HUES64 (cell line): ENCODE measurements around the gene CHCHD6.
A peak's percentile ranks its signal among the peaks of the same experiment; 100 is the strongest.

ENCODE experiments used
- H3K27ac ChIP-seq: 2 replicates; pipeline ENCODE4 v1.7.0; 2013; ENCODE audit warnings: low read depth, low read length, inconsistent platforms
- H3K27me3 ChIP-seq: 2 replicates; pipeline ENCODE4 v1.6.1; 2013; ENCODE audit warnings: mild to moderate bottlenecking, low read length; ENCODE audit not compliant: insufficient read depth
- H3K36me3 ChIP-seq: 2 replicates; pipeline ENCODE4 v1.6.1; 2013; ENCODE audit warnings: mild to moderate bottlenecking, low read length; ENCODE audit not compliant: insufficient read depth
- H3K4me1 ChIP-seq: 2 replicates; pipeline ENCODE4 v1.6.1; 2013; ENCODE audit warnings: mild to moderate bottlenecking, low read length, moderate library complexity; ENCODE audit not compliant: insufficient read depth
- H3K4me3 ChIP-seq: 2 replicates; pipeline ENCODE4 v1.5.1; 2013; ENCODE audit warnings: mild to moderate bottlenecking, low read length, moderate library complexity
- H3K9ac ChIP-seq: 2 replicates; pipeline ENCODE4 v1.6.1; 2013; ENCODE audit warnings: mild to moderate bottlenecking, low read depth, low read length
- H3K9me3 ChIP-seq: 2 replicates; pipeline ENCODE4 v1.6.1; 2013; ENCODE audit warnings: low read depth, low read length; ENCODE audit not compliant: insufficient read depth
- WGBS: fragments of 150-250, 120-280 bp; methylation state at CpG from one replicate; pipeline ENCODE4 v1.1.7; 2013; ENCODE audit warnings: missing lambda C conversion rate; 5-methylcytosine and 5-hydroxymethylcytosine counted together

Gene CHCHD6

GRCh38 chr3:127002195-127003174 lies 298.4 kb downstream of the CHCHD6 start:
- H3K4me1 ChIP-seq = peaks cover 13% of the 10 kb centered on the region
- H3K27me3 ChIP-seq = no peaks in the 10 kb centered on the region
- no peak overlapping the region for H3K4me3 ChIP-seq
- 44% methylated on average over 26 of the region's 26 CpGs for WGBS
- peaks cover 8% of the 10 kb centered on the region; the same call in 1 of the 2 replicates for H3K36me3 ChIP-seq
- peak overlapping the region; percentile 75; the same call in 1 of the 2 replicates for H3K27ac ChIP-seq
- H3K9me3 ChIP-seq = no peaks in the 10 kb centered on the region
- H3K9ac ChIP-seq = 0 out of 2 replicates have a peak overlapping the region, but pooled peaks have one; percentile 29

- Histone ChIP-seq H3K27me3 (no peaks in the 10 kb centered on the region), H3K9me3 (no peaks in the 10 kb centered on the region), H3K27ac (no peak overlapping the region), H3K4me1 (peaks cover 13% of the 10 kb centered on the region), H3K9ac (no peak overlapping the region), H3K36me3 (peaks cover 8% of the 10 kb centered on the region; the same call in 1 of the 2 replicates), H3K4me3 (no peak overlapping the region)
- 95% methylated on average over 12 of the region's 12 CpGs for WGBS
Observed at GRCh38 chr3:127003175-127003555, 299.1 kb downstream of the CHCHD6 start.

- Histone ChIP-seq H3K27me3 (no peaks in the 10 kb centered on the region), H3K4me1 (peaks cover 13% of the 10 kb centered on the region), H3K27ac (no peak overlapping the region; the same call in 1 of the 2 replicates), H3K9me3 (no peaks in the 10 kb centered on the region), H3K36me3 (peaks cover 8% of the 10 kb centered on the region; the same call in 1 of the 2 replicates), H3K9ac (no peak overlapping the region), H3K4me3 (no peak overlapping the region)
- 95% methylated on average over 7 of the region's 7 CpGs for WGBS
Observed at GRCh38 chr3:127003601-127004280, 299.7 kb downstream of the CHCHD6 start.

- H3K9me3 ChIP-seq = no peaks in the 10 kb centered on the region
- peaks cover 8% of the 10 kb centered on the region; the same call in 1 of the 2 replicates for H3K36me3 ChIP-seq
- H3K27ac ChIP-seq = no peak overlapping the region
- H3K9ac ChIP-seq = no peak overlapping the region
- H3K27me3 ChIP-seq = no peaks in the 10 kb centered on the region
- no peak overlapping the region for H3K4me3 ChIP-seq
- H3K4me1 ChIP-seq = peaks cover 13% of the 10 kb centered on the region
- WGBS = 93% methylated on average over 32 of the region's 32 CpGs
Observed at GRCh38 chr3:127004641-127005397, 300.8 kb downstream of the CHCHD6 start.

- Histone ChIP-seq H3K27ac (no peak overlapping the region), H3K4me1 (peaks cover 13% of the 10 kb centered on the region), H3K4me3 (no peak overlapping the region), H3K27me3 (no peaks in the 10 kb centered on the region), H3K9ac (no peak overlapping the region), H3K9me3 (no peaks in the 10 kb centered on the region), H3K36me3 (peaks cover 8% of the 10 kb centered on the region; the same call in 1 of the 2 replicates)
- 95% methylated on average over 17 of the region's 17 CpGs for WGBS
Observed at GRCh38 chr3:127005864-127006500, 301.9 kb downstream of the CHCHD6 start.

GRCh38 chr3:127006781-127007436 lies 302.9 kb downstream of the CHCHD6 start:
- Histone ChIP-seq H3K9me3 (no peaks in the 10 kb centered on the region), H3K36me3 (peaks cover 16% of the 10 kb centered on the region), H3K4me3 (no peak overlapping the region), H3K4me1 (peaks cover 7% of the 10 kb centered on the region), H3K9ac (no peak overlapping the region), H3K27me3 (no peaks in the 10 kb centered on the region), H3K27ac (no peak overlapping the region)
- WGBS = 96% methylated on average over 8 of the region's 8 CpGs

- Histone ChIP-seq H3K4me1 (no peaks in the 10 kb centered on the region), H3K9ac (no peak overlapping the region; the same call in 1 of the 2 replicates), H3K36me3 (peaks cover 29% of the 10 kb centered on the region), H3K27ac (no peak overlapping the region), H3K9me3 (no peaks in the 10 kb centered on the region), H3K27me3 (no peaks in the 10 kb centered on the region), H3K4me3 (no peak overlapping the region)
- 92% methylated on average over 10 of the region's 10 CpGs for WGBS
Observed at GRCh38 chr3:127008236-127008635, 304.2 kb downstream of the CHCHD6 start.

GRCh38 chr3:127009531-127009930 lies 305.5 kb downstream of the CHCHD6 start:
- Histone ChIP-seq H3K9ac (no peak overlapping the region), H3K27ac (no peak overlapping the region), H3K36me3 (peaks cover 32% of the 10 kb centered on the region), H3K27me3 (no peaks in the 10 kb centered on the region), H3K9me3 (no peaks in the 10 kb centered on the region), H3K4me3 (no peak overlapping the region), H3K4me1 (no peaks in the 10 kb centered on the region)
- WGBS = 74% methylated on average over 10 of the region's 10 CpGs
